Central memory CD4-positive, alpha-beta T cell (primary cell): ENCODE measurements around the gene RTP5.

Source experiments
- DNase-seq: peaks from one replicate; pipeline ENCODE4 v3.0.0; 2022

The RTP5 gene

GRCh38 chr2:241890524-241891235 is 21.2 kb downstream of the RTP5 start:
- DNase-seq = no peak

GRCh38 chr2:241891315-241891987 is 21.9 kb downstream of the RTP5 start:
- DNase-seq = no peak

GRCh38 chr2:241891988-241892298 is 22.4 kb downstream of the RTP5 start:
- no peak for DNase-seq

GRCh38 chr2:241892299-241893137 is 23.0 kb downstream of the RTP5 start:
- DNase-seq = no peak

GRCh38 chr2:241893265-241893664 is 23.7 kb downstream of the RTP5 start:
- DNase-seq = no peak

- no peak for DNase-seq
Observed at GRCh38 chr2:241894056-241894641, 24.6 kb downstream of the RTP5 start.

- DNase-seq = no peak
Observed at GRCh38 chr2:241894681-241895426, 25.3 kb downstream of the RTP5 start.

GRCh38 chr2:241895427-241895711 is 25.8 kb downstream of the RTP5 start:
- DNase-seq = no peak

GRCh38 chr2:241895712-241896641 is 26.4 kb downstream of the RTP5 start:
- no peak for DNase-seq

- no peak for DNase-seq
Observed at GRCh38 chr2:241896746-241897201, 27.2 kb downstream of the RTP5 start.

GRCh38 chr2:241897231-241897916 is 27.8 kb downstream of the RTP5 start:
- DNase-seq = no peak

- no peak for DNase-seq
Observed at GRCh38 chr2:241898463-241899270, 29.1 kb downstream of the RTP5 start.

GRCh38 chr2:241900251-241901017 is 30.9 kb downstream of the RTP5 start:
- no peak for DNase-seq

- DNase-seq = no peak
Observed at GRCh38 chr2:241901018-241901380, 31.5 kb downstream of the RTP5 start.

- DNase-seq = no peak
Observed at GRCh38 chr2:241901500-241902351, 32.2 kb downstream of the RTP5 start.

- no peak for DNase-seq
Observed at GRCh38 chr2:241902357-241902991, 32.9 kb downstream of the RTP5 start.

- DNase-seq = no peak
Observed at GRCh38 chr2:241903121-241904010, 33.8 kb downstream of the RTP5 start.
